Testis (tissue), 2 donors: ENCODE data around the gene ROMO1.
"Not testable (repeated sequence)": the region's sequence is repeated elsewhere in the genome, so short reads cannot be mapped to it uniquely, and the experiment has no call there.

Source experiments
- CTCF ChIP-seq, 3 experiments: fragments of 450-650 bp in 2 of 3; fragments of 200-600 bp in 1 of 3; sonication (generic) in 1 of 3; IDR thresholded peaks; one replicate each; pipeline ENCODE4 v1.5.1; 2016 to 2019; ENCODE audit warnings: antibody characterized with exemption in 3 of 3, mild to moderate bottlenecking in 2 of 3, moderate library complexity in 1 of 3
- POLR2A ChIP-seq: fragments of 450-650 bp; IDR thresholded peaks from one replicate; pipeline ENCODE4 v1.6.1; 2017; ENCODE audit warnings: antibody characterized with exemption, mild to moderate bottlenecking, moderate library complexity

GRCh38 chr20:35686872-35687271, 12.3 kb upstream of the ROMO1 start:
- peak in 1 of 3 experiments; percentile 10 for TF ChIP-seq CTCF (IDR thresholded peaks at IDR 0.05)
- not testable (repeated sequence) for TF ChIP-seq POLR2A
